Suprapubic skin (tissue), 4 donors: ENCODE data around the gene HACD2. TPM values are rescaled to one million over a fixed set of nuclear protein-coding genes. Genes with fewer than 3 reads are reported as not detected.
"Not testable (repeated sequence)": the region's sequence is repeated elsewhere in the genome, so short reads cannot be mapped to it uniquely, and the experiment has no call there.

Experiments used
- DNase-seq, 2 donors: peaks; one replicate each; pipeline ENCODE4 v3.0.0-alpha.2; 2019; ENCODE audit warnings: low spot score in 2 of 2
- H3K27ac ChIP-seq: fragments of 200-600 bp; sonication (generic); one replicate; pipeline ENCODE4 v1.5.1; 2019
- H3K27me3 ChIP-seq: fragments of 200-600 bp; sonication (generic); one replicate; pipeline ENCODE4 v1.5.1; 2019
- H3K36me3 ChIP-seq: fragments of 200-600 bp; sonication (generic); one replicate; pipeline ENCODE4 v1.5.1; 2019
- H3K4me1 ChIP-seq: fragments of 200-600 bp; sonication (generic); one replicate; pipeline ENCODE4 v1.5.1; 2019
- H3K4me3 ChIP-seq: fragments of 200-600 bp; sonication (generic); one replicate; pipeline ENCODE4 v1.5.1; 2019; ENCODE audit warnings: mild to moderate bottlenecking
- H3K9me3 ChIP-seq: fragments of 200-600 bp; sonication (generic); one replicate; pipeline ENCODE4 v1.5.1; 2019
- EP300 ChIP-seq: sonication (generic); formaldehyde crosslinking; IDR thresholded peaks from one replicate; pipeline ENCODE4 v1.6.1; 2017; ENCODE audit warnings: antibody characterized with exemption
- POLR2A ChIP-seq, 2 donors: fragments of 450-650 bp; IDR thresholded peaks; one replicate each; pipeline ENCODE4 v1.6.1; 2017; ENCODE audit warnings: antibody characterized with exemption in 2 of 2, mild to moderate bottlenecking in 2 of 2, moderate library complexity in 2 of 2
- POLR2AphosphoS5 ChIP-seq, 3 donors: sonication (generic); formaldehyde crosslinking; IDR thresholded peaks; one replicate each; pipeline ENCODE4 v1.6.1; 2017; ENCODE audit warnings: antibody characterized with exemption in 3 of 3
- WGBS: methylation state at CpG from one replicate; pipeline ENCODE4 v1.1.5; 2018; 5-methylcytosine and 5-hydroxymethylcytosine counted together
- total RNA-seq, 4 donors: library from RNA; depleted of rRNA; stranded (reverse); fragments of >200 nt; gene quantifications; one replicate each; pipeline ENCODE4 v1.1.0, GENCODE V29; 2016
- TF ChIP-seq, protein P1 (sequence below), 2 donors: fragments of 200-600 bp in 1 of 2; fragments of 450-650 bp in 1 of 2; sonication (generic) in 1 of 2; IDR thresholded peaks; one replicate each; pipeline ENCODE4 v1.5.1; 2016 to 2019; ENCODE audit warnings: antibody characterized with exemption in 2 of 2, mild to moderate bottlenecking in 1 of 2, moderate library complexity in 1 of 2

HACD2 gene
- total RNA-seq, 4 donors from 2014 or later: 38.5 to 76.3 (median 52.6) TPM

GRCh38 chr3:123489400-123490004 is 95.4 kb downstream of the HACD2 start:
- H3K4me1 ChIP-seq: no peaks in the 10 kb centered on the region
- 8% methylated on average over 8 of the region's 8 CpGs for WGBS
- TF ChIP-seq, protein P1, sequence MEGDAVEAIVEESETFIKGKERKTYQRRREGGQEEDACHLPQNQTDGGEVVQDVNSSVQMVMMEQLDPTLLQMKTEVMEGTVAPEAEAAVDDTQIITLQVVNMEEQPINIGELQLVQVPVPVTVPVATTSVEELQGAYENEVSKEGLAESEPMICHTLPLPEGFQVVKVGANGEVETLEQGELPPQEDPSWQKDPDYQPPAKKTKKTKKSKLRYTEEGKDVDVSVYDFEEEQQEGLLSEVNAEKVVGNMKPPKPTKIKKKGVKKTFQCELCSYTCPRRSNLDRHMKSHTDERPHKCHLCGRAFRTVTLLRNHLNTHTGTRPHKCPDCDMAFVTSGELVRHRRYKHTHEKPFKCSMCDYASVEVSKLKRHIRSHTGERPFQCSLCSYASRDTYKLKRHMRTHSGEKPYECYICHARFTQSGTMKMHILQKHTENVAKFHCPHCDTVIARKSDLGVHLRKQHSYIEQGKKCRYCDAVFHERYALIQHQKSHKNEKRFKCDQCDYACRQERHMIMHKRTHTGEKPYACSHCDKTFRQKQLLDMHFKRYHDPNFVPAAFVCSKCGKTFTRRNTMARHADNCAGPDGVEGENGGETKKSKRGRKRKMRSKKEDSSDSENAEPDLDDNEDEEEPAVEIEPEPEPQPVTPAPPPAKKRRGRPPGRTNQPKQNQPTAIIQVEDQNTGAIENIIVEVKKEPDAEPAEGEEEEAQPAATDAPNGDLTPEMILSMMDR (IDR thresholded peaks at IDR 0.05): peak; percentile 77 to 84
- TF ChIP-seq POLR2A (IDR thresholded peaks at IDR 0.05) (no peak), EP300 (no peak), POLR2AphosphoS5 (IDR thresholded peaks at IDR 0.05) (no peak)
- peaks cover 24% of the 10 kb centered on the region for H3K36me3 ChIP-seq
- H3K27ac ChIP-seq: no peak overlapping the region
- H3K27me3 ChIP-seq: no peaks in the 10 kb centered on the region
- no peak for DNase-seq
- no peak overlapping the region for H3K4me3 ChIP-seq
- no peaks in the 10 kb centered on the region for H3K9me3 ChIP-seq

GRCh38 chr3:123488645-123489347 is 96.1 kb downstream of the HACD2 start:
- DNase-seq: no peak
- Histone ChIP-seq H3K4me3 (no peak overlapping the region), H3K27me3 (no peaks in the 10 kb centered on the region), H3K4me1 (no peaks in the 10 kb centered on the region), H3K9me3 (no peaks in the 10 kb centered on the region), H3K27ac (no peak overlapping the region), H3K36me3 (peaks cover 17% of the 10 kb centered on the region)
- WGBS: 72% methylated on average over 5 of the region's 5 CpGs
- TF ChIP-seq POLR2AphosphoS5 (IDR thresholded peaks at IDR 0.05) (no peak), POLR2A (IDR thresholded peaks at IDR 0.05) (no peak), EP300 (no peak)
- TF ChIP-seq, protein P1 (IDR thresholded peaks at IDR 0.05): no peak

DNA sequence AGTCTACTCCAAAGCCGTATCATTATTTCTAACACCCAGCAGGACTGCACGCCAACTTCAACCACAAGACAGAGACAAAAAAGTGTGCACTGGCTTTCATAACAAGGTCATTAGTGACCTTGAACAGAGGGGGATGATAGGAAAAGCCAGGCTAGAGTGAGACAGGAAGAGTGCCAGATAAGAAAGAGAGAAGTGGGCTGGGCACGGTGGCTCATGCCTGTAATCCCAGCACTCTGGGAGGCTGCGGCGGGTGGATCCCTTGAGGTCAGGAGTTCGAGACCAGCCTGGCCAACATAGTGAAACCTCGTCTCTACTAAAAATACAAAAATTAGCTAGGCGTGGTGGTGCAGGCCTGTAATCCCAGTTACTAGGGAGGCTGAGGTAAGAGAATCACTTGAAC is 97.8 kb downstream of the HACD2 start:
- DNase-seq, H3K9me3 ChIP-seq, H3K4me3 ChIP-seq, H3K27me3 ChIP-seq, H3K27ac ChIP-seq, H3K4me1 ChIP-seq: not testable (repeated sequence)
- H3K36me3 ChIP-seq: peaks cover 11% of the 10 kb centered on the region
- 81% methylated on average over 8 of the region's 8 CpGs for WGBS

DNA sequence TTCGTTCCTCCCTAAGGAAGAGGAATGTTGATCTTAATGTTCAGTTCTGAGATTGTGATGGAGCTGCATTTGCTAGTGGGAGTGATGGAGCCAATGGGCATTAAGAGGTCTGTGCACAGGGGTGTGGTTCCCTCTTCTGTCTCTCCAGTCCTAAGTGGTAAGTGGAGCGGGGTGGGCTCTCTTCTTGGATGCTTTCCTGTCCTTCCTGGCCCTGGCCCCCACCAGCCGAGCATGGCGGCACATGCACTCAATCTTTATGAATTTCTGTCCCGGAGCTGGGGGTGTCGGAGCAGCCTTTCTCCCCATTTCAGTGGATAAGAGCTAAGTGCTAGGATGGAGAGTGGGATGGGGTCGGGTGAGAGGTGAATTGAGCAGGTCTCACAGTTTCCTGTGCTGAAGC is 98.4 kb downstream of the HACD2 start:
- WGBS: 96% methylated on average over 7 of the region's 7 CpGs
- Histone ChIP-seq H3K9me3 (no peaks in the 10 kb centered on the region), H3K4me3 (no peak overlapping the region), H3K27me3 (no peaks in the 10 kb centered on the region), H3K4me1 (no peaks in the 10 kb centered on the region), H3K36me3 (peaks cover 11% of the 10 kb centered on the region), H3K27ac (no peak overlapping the region)
- no peak for DNase-seq
- TF ChIP-seq, protein P1 (IDR thresholded peaks at IDR 0.05): no peak
- TF ChIP-seq EP300 (no peak), POLR2AphosphoS5 (IDR thresholded peaks at IDR 0.05) (no peak), POLR2A (IDR thresholded peaks at IDR 0.05) (no peak)

- Histone ChIP-seq H3K9me3 (no peaks in the 10 kb centered on the region), H3K27ac (no peak overlapping the region), H3K36me3 (peaks cover 2% of the 10 kb centered on the region), H3K4me3 (no peak overlapping the region), H3K4me1 (no peaks in the 10 kb centered on the region), H3K27me3 (no peaks in the 10 kb centered on the region)
- TF ChIP-seq EP300 (no peak), POLR2A (IDR thresholded peaks at IDR 0.05) (no peak)
- TF ChIP-seq, protein P1 (IDR thresholded peaks at IDR 0.05): no peak
- WGBS: 76% methylated on average over 4 of the region's 4 CpGs
- no peak for DNase-seq
Observed at GRCh38 chr3:123485551-123485950, 99.3 kb downstream of the HACD2 start.
